GM18517 (cell line): ENCODE data around the gene ERC2.

ENCODE experiments used
- ATAC-seq: cut with Tn5 transposase; IDR thresholded peaks from one replicate; pipeline ENCODE4 v1.9.1; 2021; ENCODE audit warnings: mild to moderate bottlenecking, moderate library complexity; ENCODE audit not compliant: unreplicated experiment

Gene ERC2

GRCh38 chr3:55775366-55776154, 692.7 kb downstream of the ERC2 start:
- no peak for ATAC-seq

DNA sequence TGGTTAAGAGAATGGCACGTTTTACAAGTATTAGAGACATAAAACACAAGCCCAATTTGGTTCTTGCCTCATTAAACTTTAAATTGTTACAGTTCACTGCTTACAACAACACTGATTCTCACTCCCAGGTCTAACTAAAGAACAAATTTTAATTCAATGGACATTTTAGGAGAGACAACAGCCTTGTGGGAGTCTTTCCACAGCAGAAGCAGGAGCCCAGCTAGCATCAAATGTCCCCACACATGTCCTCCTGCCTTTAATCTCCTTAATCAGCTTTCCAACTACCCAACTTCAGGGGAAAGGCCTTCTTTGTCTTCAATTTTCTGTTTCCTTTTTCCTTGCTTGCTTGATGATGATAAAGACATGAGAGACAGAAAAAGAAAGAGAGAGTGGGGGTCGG, 693.4 kb downstream of the ERC2 start:
- no peak for ATAC-seq

DNA sequence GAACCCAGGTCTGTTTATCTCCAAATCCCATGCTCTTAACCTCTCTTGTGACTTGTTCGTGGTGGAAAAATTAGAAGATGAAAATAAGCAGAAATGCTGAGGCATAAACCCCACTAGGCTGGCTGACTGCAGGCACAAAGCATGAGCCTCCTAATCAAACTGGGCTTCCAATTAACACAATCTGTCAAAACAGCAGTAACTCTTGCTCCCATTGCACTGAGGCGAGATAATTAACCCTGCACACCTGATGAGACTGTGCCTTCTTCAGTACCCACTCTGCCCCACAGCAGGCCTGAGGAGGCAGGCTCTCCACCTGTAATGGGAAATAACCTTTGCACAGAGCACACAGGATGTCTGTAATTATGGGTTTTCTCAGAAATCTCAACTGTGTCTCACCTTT, 696.8 kb downstream of the ERC2 start:
- no peak for ATAC-seq

- no peak for ATAC-seq
Measured at GRCh38 chr3:55770077-55770476, 698.2 kb downstream of the ERC2 start.

- no peak for ATAC-seq
Measured at GRCh38 chr3:55766753-55767152, 701.5 kb downstream of the ERC2 start.

DNA sequence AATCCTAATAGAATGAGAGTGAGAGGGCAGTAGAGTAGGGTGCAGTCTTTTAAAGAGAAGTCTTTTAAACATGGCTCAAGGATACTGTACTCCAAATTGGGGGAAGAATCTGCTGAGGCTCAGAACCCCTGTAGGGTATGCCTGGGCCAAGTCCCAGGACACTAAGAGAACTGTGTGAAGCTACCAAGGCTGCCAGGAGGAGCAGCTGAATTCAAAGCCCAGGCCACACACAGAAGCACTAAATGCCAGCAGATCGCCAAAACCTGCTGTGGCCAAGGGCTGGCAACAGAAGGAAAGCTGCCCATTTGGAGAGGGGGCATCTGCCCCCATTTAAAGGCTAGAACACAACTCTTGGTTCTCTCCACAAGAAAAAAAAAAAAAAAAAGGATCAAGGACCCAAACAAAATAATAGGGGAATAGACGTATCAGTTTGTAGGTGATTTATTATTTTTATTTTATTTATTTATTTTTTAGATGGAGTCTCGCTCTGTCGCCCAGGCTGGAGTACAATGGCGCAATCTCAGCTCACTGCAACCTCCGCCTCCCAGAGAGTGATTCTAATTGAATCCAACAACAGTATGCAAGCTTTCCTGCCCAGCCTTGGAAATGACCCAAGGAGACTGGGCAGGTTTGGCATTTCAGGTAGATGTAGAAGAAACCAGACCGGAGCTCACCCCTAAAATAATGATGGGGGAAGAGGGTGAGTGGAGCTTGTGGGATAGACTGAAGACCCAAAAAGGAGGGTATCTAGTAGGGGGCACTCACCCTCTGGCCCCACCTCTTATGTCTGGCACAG, 702.2 kb downstream of the ERC2 start:
- ATAC-seq: no peak

GRCh38 chr3:55765398-55765797, 702.9 kb downstream of the ERC2 start:
- ATAC-seq: no peak

DNA sequence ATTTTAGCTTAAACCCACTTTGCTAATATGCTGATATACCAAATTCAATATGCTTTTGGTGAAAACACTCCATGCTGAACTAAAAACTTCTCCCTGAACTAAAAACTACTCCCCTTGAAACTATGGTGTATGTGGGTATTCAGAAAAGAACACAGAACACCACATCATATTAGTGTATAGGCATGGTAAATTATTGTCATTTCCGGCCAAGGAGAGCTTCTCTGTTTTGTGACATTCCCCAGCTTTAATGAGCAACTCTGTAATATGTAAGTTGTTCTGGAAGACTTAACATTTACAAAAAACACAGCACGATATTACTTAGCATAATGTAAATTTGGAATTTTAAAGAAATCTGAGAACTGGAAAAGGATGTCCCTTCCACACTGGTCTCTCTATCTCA, 711.3 kb downstream of the ERC2 start:
- ATAC-seq: no peak

DNA sequence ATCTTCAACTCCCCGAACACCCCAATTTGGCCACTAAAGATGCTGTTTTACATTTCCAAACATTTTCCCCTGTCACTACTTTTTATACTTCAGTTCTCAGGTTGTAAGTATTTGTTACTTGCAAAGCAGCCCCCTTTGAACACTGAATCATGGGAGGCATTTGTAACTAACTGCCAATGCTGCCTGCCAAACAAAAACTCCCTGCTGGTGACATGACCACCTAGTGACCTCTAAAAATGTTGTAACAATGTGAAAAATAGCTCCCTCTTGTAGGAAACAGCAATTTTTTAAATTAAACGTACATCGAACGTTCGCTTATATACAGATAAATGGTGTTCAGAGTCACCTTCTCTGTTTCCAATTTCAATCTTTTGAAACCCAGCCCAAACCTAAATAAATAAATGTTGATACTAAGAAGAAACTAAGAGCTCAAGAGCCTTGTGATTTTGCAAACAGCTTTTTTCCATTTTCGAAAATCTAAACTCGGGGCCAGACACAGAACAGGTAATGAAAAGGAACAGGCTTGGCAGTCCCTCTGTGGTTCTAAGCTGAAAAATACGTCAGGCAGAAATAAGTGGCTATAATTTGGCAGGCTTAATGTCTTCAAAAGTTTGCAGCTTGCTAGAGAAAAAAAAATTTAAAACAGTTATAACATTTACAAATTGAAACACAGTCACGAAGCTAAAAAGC, 712.6 kb downstream of the ERC2 start:
- ATAC-seq: no peak

DNA sequence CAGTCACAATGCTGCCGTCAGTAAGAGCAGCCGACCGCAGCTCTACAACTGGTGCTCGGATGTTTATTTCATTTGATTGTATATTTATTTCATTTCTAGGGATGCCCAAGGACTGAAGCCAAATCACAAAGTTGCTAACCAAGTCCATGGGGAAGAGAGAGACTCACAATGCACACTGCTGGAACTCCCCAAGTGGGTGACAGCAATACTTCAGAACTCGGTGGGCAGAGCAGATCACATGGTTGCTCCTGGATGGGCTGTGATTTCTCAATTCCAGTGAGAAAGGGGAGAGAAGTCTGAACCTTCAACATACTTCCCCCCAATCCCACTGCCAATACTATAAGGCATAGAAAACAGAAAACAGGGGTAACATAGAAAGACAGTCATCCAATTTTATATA, 715.4 kb downstream of the ERC2 start:
- ATAC-seq: no peak

DNA sequence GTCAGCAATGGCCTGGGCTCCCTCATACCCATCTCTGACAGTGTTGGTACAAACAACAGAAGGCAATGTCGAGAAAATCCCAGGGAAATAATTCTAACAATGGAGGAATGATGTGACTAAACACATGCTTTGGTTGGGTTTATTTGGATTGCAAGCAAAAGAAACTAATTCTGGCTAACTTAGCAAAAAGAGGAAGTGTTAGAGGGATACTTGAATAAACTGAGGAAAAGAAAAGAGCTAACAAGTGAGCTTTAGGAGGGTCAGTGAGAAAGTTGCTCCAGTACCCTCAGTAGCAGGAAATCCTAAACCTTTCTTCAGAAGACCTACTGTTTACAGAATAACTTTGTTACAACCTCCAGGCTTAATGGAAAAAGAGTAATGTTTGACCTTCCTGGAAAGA, 716.5 kb downstream of the ERC2 start:
- no peak for ATAC-seq

- no peak for ATAC-seq
Measured at GRCh38 chr3:55750525-55750924, 717.7 kb downstream of the ERC2 start.

GRCh38 chr3:55749036-55749435, 719.2 kb downstream of the ERC2 start:
- ATAC-seq: no peak

- ATAC-seq: no peak
Measured at GRCh38 chr3:55746808-55747413, 721.4 kb downstream of the ERC2 start.

DNA sequence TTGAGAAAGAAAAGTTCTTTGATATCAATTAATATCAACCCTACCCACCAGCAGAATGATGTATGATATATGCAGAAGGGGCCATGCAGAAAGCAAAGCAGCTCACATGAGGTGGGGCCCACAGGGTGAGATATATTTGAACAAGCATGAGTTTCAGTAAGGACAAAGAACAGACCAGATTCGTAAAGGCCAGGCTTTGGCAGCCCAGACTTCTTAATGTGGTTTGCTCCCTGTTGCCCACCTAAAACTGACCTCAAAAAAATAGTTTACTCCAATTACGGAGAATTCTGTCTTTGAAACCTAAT, 725.5 kb downstream of the ERC2 start:
- no peak for ATAC-seq

- ATAC-seq: no peak
Measured at GRCh38 chr3:55742022-55742831, 726.0 kb downstream of the ERC2 start.

- ATAC-seq: no peak
Measured at GRCh38 chr3:55737186-55737585, 731.1 kb downstream of the ERC2 start.

DNA sequence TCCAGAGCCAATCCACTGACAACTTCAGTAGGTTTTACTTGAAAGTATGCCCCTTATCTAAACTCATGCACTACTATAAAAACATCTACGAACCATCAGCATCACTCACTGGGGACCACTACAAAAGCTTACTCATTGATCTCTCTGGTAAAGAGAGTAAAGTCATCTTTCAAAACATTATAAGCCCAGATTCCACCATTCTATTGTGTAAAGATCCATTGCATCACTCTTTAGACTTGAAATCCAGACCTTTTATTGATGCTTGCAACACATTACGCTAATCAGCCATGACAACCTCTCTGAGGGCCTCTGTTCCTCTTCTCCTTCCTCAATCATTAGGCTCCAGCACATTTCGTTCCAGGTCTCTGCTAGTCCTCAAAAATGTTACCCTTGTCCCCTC, 732.3 kb downstream of the ERC2 start:
- ATAC-seq: no peak

GRCh38 chr3:55731741-55732140, 736.5 kb downstream of the ERC2 start:
- no peak for ATAC-seq

DNA sequence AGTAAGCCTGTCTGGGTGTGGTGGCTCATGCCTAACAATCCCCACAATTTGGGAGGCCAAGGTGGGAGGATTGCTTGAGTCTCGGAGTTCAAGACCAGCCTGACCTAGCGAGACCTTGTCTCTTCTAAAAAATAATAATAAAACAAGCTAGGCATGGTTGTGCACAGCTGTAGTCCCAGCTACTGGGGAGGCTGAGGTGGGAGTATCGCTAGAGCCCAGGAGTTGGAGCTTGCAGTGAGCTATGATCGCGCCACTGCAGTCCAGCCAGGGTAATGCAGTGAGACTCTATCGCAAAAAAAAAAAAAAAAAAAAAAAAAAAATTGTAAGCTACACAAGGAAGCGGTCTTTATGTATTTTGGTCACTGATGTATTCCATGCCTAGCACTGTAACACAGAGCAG, 738.7 kb downstream of the ERC2 start:
- ATAC-seq: no peak
